GM21619 (cell line): ENCODE results near the gene KAZN.

Source experiments
- ATAC-seq: cut with Tn5 transposase; IDR thresholded peaks from one replicate; pipeline ENCODE4 v1.9.1; 2021; ENCODE audit not compliant: unreplicated experiment

KAZN gene

GRCh38 chr1:14612256-14612655 is 13.8 kb downstream of the KAZN start:
- ATAC-seq, result no peak

GRCh38 chr1:14613926-14614325 is 15.4 kb downstream of the KAZN start:
- ATAC-seq, result no peak

- ATAC-seq, result no peak
These were observed 15.9 kb downstream of the KAZN start for GRCh38 chr1:14614341-14614740.

GRCh38 chr1:14615549-14616218 is 17.2 kb downstream of the KAZN start:
- ATAC-seq, result no peak

- no peak for ATAC-seq
These were observed 18.3 kb downstream of the KAZN start for GRCh38 chr1:14616632-14617396.

GRCh38 chr1:14617791-14618190 is 19.3 kb downstream of the KAZN start:
- ATAC-seq, result no peak

GRCh38 chr1:14620941-14621340 is 22.5 kb downstream of the KAZN start:
- no peak for ATAC-seq

- no peak for ATAC-seq
These were observed 24.6 kb downstream of the KAZN start for GRCh38 chr1:14623090-14623489.

GRCh38 chr1:14624941-14625340 is 26.5 kb downstream of the KAZN start:
- ATAC-seq, result no peak

GRCh38 chr1:14625572-14625971 is 27.1 kb downstream of the KAZN start:
- ATAC-seq, result no peak

- ATAC-seq, result no peak
These were observed 27.5 kb downstream of the KAZN start for GRCh38 chr1:14625996-14626395.

GRCh38 chr1:14626869-14627607 is 28.6 kb downstream of the KAZN start:
- ATAC-seq, result no peak

- ATAC-seq, result no peak
These were observed 29.4 kb downstream of the KAZN start for GRCh38 chr1:14627608-14628489.

GRCh38 chr1:14629363-14630014 is 31.0 kb downstream of the KAZN start:
- ATAC-seq, result no peak

- ATAC-seq, result no peak
These were observed 32.5 kb downstream of the KAZN start for GRCh38 chr1:14630986-14631385.

GRCh38 chr1:14631421-14631820 is 32.9 kb downstream of the KAZN start:
- ATAC-seq, result no peak

GRCh38 chr1:14634486-14634885 is 36.0 kb downstream of the KAZN start:
- no peak for ATAC-seq

GRCh38 chr1:14635421-14635820 is 36.9 kb downstream of the KAZN start:
- no peak for ATAC-seq

GRCh38 chr1:14636897-14637632 is 38.6 kb downstream of the KAZN start:
- ATAC-seq, result no peak
